HEK293T (cell line): ENCODE results near the gene SLC5A9.

Experiments used
- BHLHE40 ChIP-seq: fragments of 450-650 bp; IDR thresholded peaks from 2 replicates; pipeline ENCODE4 v1.6.1; 2016; ENCODE audit warnings: mild to moderate bottlenecking, moderate library complexity, borderline replicate concordance
- CTBP1 ChIP-seq: fragments of 450-650 bp; IDR thresholded peaks from 2 replicates; pipeline ENCODE4 v1.6.1; 2016; ENCODE audit warnings: borderline replicate concordance
- ELF4 ChIP-seq: fragments of 450-650 bp; IDR thresholded peaks from 2 replicates; pipeline ENCODE4 v1.6.1; 2017; ENCODE audit warnings: antibody characterized with exemption
- FOXK2 ChIP-seq: fragments of 450-650 bp; IDR thresholded peaks from 2 replicates; pipeline ENCODE4 v1.6.1; 2016; ENCODE audit warnings: mild to moderate bottlenecking
- FOXM1 ChIP-seq: fragments of 450-650 bp; IDR thresholded peaks from 2 replicates; pipeline ENCODE4 v1.6.1; 2017; ENCODE audit warnings: mild to moderate bottlenecking, borderline replicate concordance
- L3MBTL2 ChIP-seq: fragments of 450-650 bp; conservative IDR thresholded peaks from 2 replicates; pipeline ENCODE4 v1.6.1; 2016; ENCODE audit warnings: mild to moderate bottlenecking
- NFRKB ChIP-seq: fragments of 450-650 bp; IDR thresholded peaks from 2 replicates; pipeline ENCODE4 v1.6.1; 2016; ENCODE audit warnings: mild to moderate bottlenecking, moderate library complexity
- SUZ12 ChIP-seq: fragments of 450-650 bp; IDR thresholded peaks from 2 replicates; pipeline ENCODE4 v1.6.1; 2016; ENCODE audit warnings: mild to moderate bottlenecking
- ZNF384 ChIP-seq: fragments of 450-650 bp; IDR thresholded peaks from 2 replicates; pipeline ENCODE4 v1.6.1; 2016

GRCh38 chr1:48250572-48250971 lies 28.1 kb downstream of the SLC5A9 start:
- TF ChIP-seq FOXM1 (no peak), BHLHE40 (no peak), ELF4 (no peak), L3MBTL2 (no peak), NFRKB (no peak), CTBP1 (no peak), SUZ12 (no peak), ZNF384 (no peak), FOXK2 (no peak)
